HepG2 (cell line): ENCODE data around the gene JPH4. TPM values are rescaled to one million over a fixed set of nuclear protein-coding genes. Genes with fewer than 3 reads are reported as not detected.

Source experiments
- ATAC-seq: fragments of 200-7000 bp; cut with Tn5 transposase; 3 replicates; pipeline ENCODE4 v1.9.1; 2020; ENCODE audit warnings: mild to moderate bottlenecking, moderate library complexity
- BruUV-seq: library from RNA; stranded (reverse); fragments of 400-500 nt; replicated peaks from 2 replicates; lab custom pipeline; 2021; lab: Mats Ljungman, UMichigan
- CTCF ChIA-PET: fragments of 300-600 bp; formaldehyde crosslinking; extraction: SDS; loops from one replicate; lab custom pipeline; 2021; ENCODE audit warnings: low total read pairs, inconsistent platforms, low intra/inter-chr PET ratio; lab: Yijun Ruan, JAX
- POLR2A ChIA-PET: fragments of 350-600 bp; sonication (Branson Sonifier 250); formaldehyde crosslinking; loops from one replicate; lab custom pipeline; 2020; ENCODE audit warnings: antibody characterized with exemption, inconsistent platforms; lab: Yijun Ruan, JAX
- DNase-seq: peaks from one replicate; pipeline ENCODE4 v3.0.0-alpha.2; 2015; ENCODE audit warnings: low spot score
- FAIRE-seq: peaks from 3 replicates; lab custom pipeline; 2011; peaks lifted over from hg19 to GRCh38; lab: Jason Lieb, UNC
- H2AFZ ChIP-seq: one replicate; pipeline ENCODE4 v1.6.1; 2011; ENCODE audit warnings: low read length, inconsistent platforms
- H3K27ac ChIP-seq: fragments of 300-600 bp; 3 replicates; pipeline ENCODE4 v1.8.0; 2011; ENCODE audit warnings: mixed run types, mild to moderate bottlenecking, mixed read lengths, low read length, inconsistent platforms; ENCODE audit not compliant: insufficient read depth; ENCODE audit errors: extremely low read length
- H3K27me3 ChIP-seq, 2 experiments: fragments of 200-600 bp in 1 of 2; 2 replicates in 1 of 2; 3 replicates in 1 of 2; pipeline versions ENCODE4 v1.6.0 to v1.8.0; 2011; ENCODE audit warnings: low read length in 2 of 2, mild to moderate bottlenecking in 2 of 2, moderate library complexity in 2 of 2, inconsistent platforms in 1 of 2; ENCODE audit not compliant: insufficient read depth in 2 of 2, control insufficient read depth in 1 of 2
- H3K36me3 ChIP-seq, 2 experiments: fragments of 200-600 bp in 1 of 2; replicated peaks in 1 of 2; 2 replicates in 1 of 2; 3 replicates in 1 of 2; pipeline versions ENCODE4 v1.5.1 to v1.8.0; 2011; ENCODE audit warnings: low read length in 2 of 2, inconsistent platforms in 1 of 2; ENCODE audit not compliant: insufficient read depth in 2 of 2, control insufficient read depth in 1 of 2
- H3K4me1 ChIP-seq: 2 replicates; pipeline ENCODE4 v1.5.1; 2012; ENCODE audit warnings: low read length, inconsistent platforms; ENCODE audit not compliant: insufficient read depth
- H3K4me2 ChIP-seq: 2 replicates; pipeline ENCODE4 v1.6.0; 2011; ENCODE audit warnings: low read depth, low read length, inconsistent platforms
- H3K4me3 ChIP-seq, 3 experiments: fragments of 200-600 bp in 1 of 3; sonication (generic), shearing (Covaris generic) in 1 of 3; replicated peaks in 1 of 3; 2 replicates each; pipeline ENCODE4 v1.5.1; 2011 to 2016; ENCODE audit warnings: low read length in 3 of 3, inconsistent platforms in 2 of 3, low read depth in 2 of 3, mild to moderate bottlenecking in 2 of 3, control low read depth in 1 of 3, mixed read lengths in 1 of 3; ENCODE audit not compliant: insufficient read depth in 1 of 3
- H3K79me2 ChIP-seq: one replicate; pipeline ENCODE4 v1.6.1; 2011; ENCODE audit warnings: low read length, inconsistent platforms; ENCODE audit not compliant: insufficient read depth
- H3K9ac ChIP-seq: 2 replicates; pipeline ENCODE4 v1.6.0; 2011; ENCODE audit warnings: mild to moderate bottlenecking, low read depth, low read length, inconsistent platforms; ENCODE audit not compliant: insufficient read depth
- H3K9me3 ChIP-seq: 2 replicates; pipeline ENCODE4 v1.5.1; 2012; ENCODE audit warnings: mild to moderate bottlenecking, low read length
- H4K20me1 ChIP-seq: 2 replicates; pipeline ENCODE4 v1.6.0; 2011; ENCODE audit warnings: inconsistent platforms, mild to moderate bottlenecking, low read length, moderate library complexity; ENCODE audit not compliant: insufficient read depth
- CC2D1A ChIP-seq: sonication (generic); formaldehyde crosslinking; IDR thresholded peaks from 2 replicates; pipeline ENCODE4 v1.8.1; 2023; ENCODE audit warnings: mild to moderate bottlenecking, missing genetic modification reagents
- MAFF ChIP-seq: IDR thresholded peaks from 2 replicates; pipeline ENCODE4 v1.6.1; 2011; ENCODE audit warnings: low read depth, low read length, improper control_type of control experiment
- MAFG ChIP-seq: sonication (generic); formaldehyde crosslinking; IDR thresholded peaks from 2 replicates; pipeline ENCODE4 v1.5.1; 2020; ENCODE audit warnings: mild to moderate bottlenecking, missing genetic modification reagents
- MAFK ChIP-seq, 2 experiments: IDR thresholded peaks in 1 of 2; conservative IDR thresholded peaks in 1 of 2; 2 replicates each; pipeline ENCODE4 v1.6.1; 2011; ENCODE audit warnings: improper control_type of control experiment in 2 of 2, low read length in 2 of 2
- MTA1 ChIP-seq: sonication (generic); formaldehyde crosslinking; IDR thresholded peaks from 2 replicates; pipeline ENCODE4 v1.4.0; 2020; ENCODE audit warnings: missing genetic modification reagents, mild to moderate bottlenecking, borderline replicate concordance
- PHF8 ChIP-seq: sonication (generic); formaldehyde crosslinking; IDR thresholded peaks from 2 replicates; pipeline ENCODE4 v1.5.0; 2020; ENCODE audit warnings: missing genetic modification reagents
- RARA ChIP-seq: IDR thresholded peaks from 2 replicates; pipeline ENCODE4 v1.6.1; 2016; ENCODE audit warnings: missing genetic modification reagents, missing compliant biosample characterization
- TCF7 ChIP-seq: sonication (generic); IDR thresholded peaks from 2 replicates; pipeline ENCODE4 v1.6.1; 2016; ENCODE audit warnings: antibody characterized with exemption, low read depth
- ZKSCAN8 ChIP-seq: IDR thresholded peaks from 2 replicates; pipeline ENCODE4 v1.6.1; 2016; ENCODE audit warnings: borderline replicate concordance, missing genetic modification reagents, missing compliant biosample characterization
- ZNF18 ChIP-seq: sonication (generic); formaldehyde crosslinking; IDR thresholded peaks from 2 replicates; pipeline ENCODE4 v1.8.0; 2022; ENCODE audit warnings: mild to moderate bottlenecking, missing genetic modification reagents; ENCODE audit not compliant: insufficient replicate concordance
- ZNF337 ChIP-seq: sonication (generic); formaldehyde crosslinking; IDR thresholded peaks from 2 replicates; pipeline ENCODE4 v1.5.1; 2020; ENCODE audit warnings: missing genetic modification reagents, low read depth, mild to moderate bottlenecking, borderline replicate concordance
- ZNF503 ChIP-seq: sonication (generic); formaldehyde crosslinking; IDR thresholded peaks from 2 replicates; pipeline ENCODE4 v1.4.0; 2020; ENCODE audit warnings: missing genetic modification reagents
- ZNF704 ChIP-seq: sonication (generic); formaldehyde crosslinking; IDR thresholded peaks from 2 replicates; pipeline ENCODE4 v1.8.1; 2023; ENCODE audit warnings: mild to moderate bottlenecking, inconsistent platforms, moderate library complexity, missing genetic modification reagents, borderline replicate concordance
- WGBS: methylation state at CpG from one replicate; pipeline ENCODE4 v1.1.6; 2017; ENCODE audit warnings: low lambda C conversion rate; 5-methylcytosine and 5-hydroxymethylcytosine counted together
- in situ Hi-C: cut with HindIII; loops from 2 replicates; pipeline ENCODE4 v1.10.0; 2017; ENCODE audit warnings: low pct_unique_long_range_greater_than_20kb; ENCODE audit not compliant: extremely low pct_ligation_motif_present
- intact Hi-C: fragments of 100-400 bp; cut with micrococcal nuclease; formaldehyde crosslinking; loops from one replicate; pipeline ENCODE4 v1.10.0; 2022; ENCODE audit not compliant: unreplicated experiment
- polyA plus RNA-seq, 8 experiments: library from polyadenylated mRNA; depleted of rRNA in 3 of 8; stranded (reverse) in 7 of 8; unstranded in 1 of 8; fragments of >200 nt; fragmentation: Illumina TruSeq in 4 of 8; extraction: Trizol in 4 of 8; gene quantifications; 2 replicates each; pipeline versions ENCODE4 v1.2.1 to v1.2.3, GENCODE V29; 2011 to 2016; ENCODE audit warnings: low read depth in 4 of 8, missing spikeins in 1 of 8, mixed read lengths in 1 of 8; ENCODE audit not compliant: insufficient read depth in 1 of 8
- total RNA-seq, 5 experiments: library from RNA; depleted of rRNA; stranded (reverse); fragments of >200 nt; fragmentation: Illumina TruSeq; extraction: Trizol; gene quantifications; 2 replicates each; pipeline ENCODE4 v1.2.3, GENCODE V29; 2016; ENCODE audit warnings: low read depth in 1 of 5

JPH4 gene
- total and polyA plus RNA-seq, 2 of the 13 experiments (the other 11 are each of a cell fraction or from before 2014, with no cell fraction given): 0.08 to 0.22 TPM

GRCh38 chr14:23520899-23521533 lies 57.6 kb downstream of the JPH4 start:
- in situ Hi-C loops (no loop called here), intact Hi-C loops (no loop called here)
- TF ChIP-seq MTA1 (no peak), PHF8 (0 out of 2 replicates have a peak, but pooled peaks have one; percentile 9)
- DNase-seq (no peak), ATAC-seq (no peak), FAIRE-seq (no peak)
- Histone ChIP-seq H3K27me3 (no peaks in the 10 kb centered on the region), H3K4me1 (no peaks in the 10 kb centered on the region), H3K4me2 (no peak overlapping the region), H2AFZ (no peak overlapping the region), H3K79me2 (no peaks in the 10 kb centered on the region), H3K27ac (no peak overlapping the region), H3K9ac (no peak overlapping the region), H3K36me3 (peaks cover 2 to 6% of the 10 kb centered on the region in 2 experiments; a peak in 3 of 5 replicates), H4K20me1 (no peaks in the 10 kb centered on the region), H3K9me3 (no peaks in the 10 kb centered on the region), H3K4me3 (no peak overlapping the region)
- no TSS peak for BruUV-seq
- WGBS: 91% methylated on average over 14 of the region's 14 CpGs
- ChIA-PET CTCF (no interaction called here), POLR2A (interaction anchor here (1.6 kb wide), 1 partner anchor 200 kb away, joined by 3 read pairs; the partner anchor contains the start of gene PABPN1)

DNA sequence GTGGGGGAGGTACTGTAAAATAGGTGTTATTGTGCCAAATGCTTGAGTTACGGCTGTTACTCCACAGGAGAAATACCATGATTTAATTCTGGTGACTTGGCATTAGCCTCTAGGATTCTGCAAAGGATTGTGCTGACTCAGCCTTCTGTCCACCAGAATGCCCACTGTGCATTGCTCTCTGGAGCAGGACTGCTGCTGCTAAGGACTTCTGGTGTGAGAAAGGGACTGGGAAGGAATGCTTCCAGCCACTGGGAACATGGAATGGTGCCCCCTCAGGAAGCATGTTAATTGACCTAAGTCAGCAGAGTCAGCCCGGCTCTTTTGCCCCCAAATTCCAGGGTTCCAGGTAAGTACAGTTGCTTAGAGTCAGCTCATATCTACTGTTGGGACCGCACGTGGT lies 59.9 kb downstream of the JPH4 start:
- CTCF ChIA-PET: interaction anchor here (1.0 kb wide), 1 partner anchor 40 kb away, joined by 3 read pairs; no protein-coding TSS in a partner anchor
- TF ChIP-seq RARA (CRISPR knock-in tag): no peak
- no peak for TF ChIP-seq TCF7
- TF ChIP-seq ZNF704 (CRISPR knock-in tag): no peak
- TF ChIP-seq MAFF: peak; percentile 100
- TF ChIP-seq ZKSCAN8 (CRISPR knock-in tag): no peak
- peak; percentile 79 for TF ChIP-seq MAFG (CRISPR knock-in tag)
- no peak for TF ChIP-seq ZNF503 (CRISPR knock-in tag)
- no peak for TF ChIP-seq CC2D1A (CRISPR knock-in tag)
- TF ChIP-seq ZNF337 (CRISPR knock-in tag): no peak
- peak; percentile 99 to 100 for TF ChIP-seq MAFK (conservative IDR thresholded peaks at IDR 0.05 in 1 of 2, IDR thresholded peaks at IDR 0.05 in 1 of 2; ENCODE audit: low read length in 2 of 2)
- TF ChIP-seq ZNF18 (CRISPR knock-in tag): no peak

More for the DNA sequence above, 59.9 kb downstream of the JPH4 start:
- FAIRE-seq (no peak), DNase-seq (no peak), ATAC-seq (no peak)
- Histone ChIP-seq H2AFZ (no peak overlapping the region), H3K4me3 (no peak overlapping the region), H3K27ac (no peak overlapping the region), H4K20me1 (no peaks in the 10 kb centered on the region), H3K4me1 (no peaks in the 10 kb centered on the region), H3K4me2 (no peak overlapping the region), H3K9me3 (no peaks in the 10 kb centered on the region), H3K79me2 (no peaks in the 10 kb centered on the region), H3K36me3 (peaks cover 5 to 6% of the 10 kb centered on the region in 2 experiments; a peak in 3 of 5 replicates), H3K9ac (no peak overlapping the region), H3K27me3 (no peaks in the 10 kb centered on the region)
- intact Hi-C loops: no loop called here
- BruUV-seq: no TSS peak
- POLR2A ChIA-PET: no interaction called here
- 95% methylated on average over 4 of the region's 4 CpGs for WGBS
- in situ Hi-C loops: no loop called here
